WTC11 (cell line): ENCODE measurements around the gene LEF1. TPM values are rescaled to one million over a fixed set of nuclear protein-coding genes. Genes with fewer than 3 reads are reported as not detected.

Experiments
- ATAC-seq: fragments of 200-7000 bp; cut with Tn5 transposase; 2 replicates; pipeline ENCODE4 v1.10.0; 2021; ENCODE audit warnings: mild to moderate bottlenecking, moderate library complexity
- CTCF ChIA-PET: fragments of 300-600 bp; sonication (Branson Sonifier 250); formaldehyde crosslinking; loops from one replicate; lab custom pipeline; 2021; ENCODE audit warnings: antibody characterized with exemption; lab: Charles Lee
- POLR2A ChIA-PET: fragments of 350-600 bp; sonication (Branson Sonifier 250); formaldehyde crosslinking; loops from one replicate; lab custom pipeline; 2021; ENCODE audit warnings: antibody characterized with exemption; lab: Charles Lee
- DNase-seq: peaks from one replicate; pipeline ENCODE4 v3.0.0; 2021; ENCODE audit warnings: low spot score
- H3K27ac Mint-ChIP-seq: 2 replicates; pipeline ENCODE4 v1.8.0; 2021; ENCODE audit warnings: mixed read lengths
- H3K27me3 Mint-ChIP-seq: 2 replicates; pipeline ENCODE4 v1.8.0; 2021; ENCODE audit warnings: low read depth, mild to moderate bottlenecking, moderate library complexity, mixed read lengths
- H3K36me3 Mint-ChIP-seq: 2 replicates; pipeline ENCODE4 v1.8.0; 2021; ENCODE audit warnings: mixed read lengths
- H3K4me1 Mint-ChIP-seq: 2 replicates; pipeline ENCODE4 v1.8.0; 2022; ENCODE audit warnings: mixed read lengths
- H3K4me3 Mint-ChIP-seq: 2 replicates; pipeline ENCODE4 v1.8.0; 2021; ENCODE audit warnings: mild to moderate bottlenecking, moderate library complexity, mixed read lengths
- H3K9me3 Mint-ChIP-seq: 2 replicates; pipeline ENCODE4 v1.8.0; 2021; ENCODE audit warnings: mixed read lengths
- AR ChIP-seq: fragments of 250-450 bp; sonication (Bioruptor Pico); IDR thresholded peaks from 2 replicates; pipeline ENCODE4 v1.9.0; 2021; ENCODE audit warnings: mild to moderate bottlenecking
- ATF2 ChIP-seq: sonication (generic); formaldehyde crosslinking; IDR thresholded peaks from 2 replicates; pipeline ENCODE4 v1.8.1; 2022; ENCODE audit warnings: low read depth, missing genetic modification reagents, borderline replicate concordance
- ATF6 ChIP-seq: sonication (generic); formaldehyde crosslinking; IDR thresholded peaks from 2 replicates; pipeline ENCODE4 v1.8.1; 2023; ENCODE audit warnings: mild to moderate bottlenecking, missing genetic modification reagents
- CREB1 ChIP-seq: sonication (generic); formaldehyde crosslinking; IDR thresholded peaks from 2 replicates; pipeline ENCODE4 v1.8.0; 2023; ENCODE audit warnings: mild to moderate bottlenecking, missing genetic modification reagents
- CTCF ChIP-seq: fragments of 200-600 bp; IDR thresholded peaks from 2 replicates; pipeline ENCODE4 v1.8.0; 2022; ENCODE audit warnings: antibody characterized with exemption
- E2F4 ChIP-seq: sonication (generic); formaldehyde crosslinking; IDR thresholded peaks from 2 replicates; pipeline ENCODE4 v1.8.1; 2022; ENCODE audit warnings: low read depth, mild to moderate bottlenecking, moderate library complexity, missing genetic modification reagents, borderline replicate concordance
- ERG ChIP-seq: fragments of 250-450 bp; sonication (Bioruptor Pico); IDR thresholded peaks from 2 replicates; pipeline ENCODE4 v1.8.0; 2021; ENCODE audit warnings: mild to moderate bottlenecking
- FOXK1 ChIP-seq: sonication (generic); formaldehyde crosslinking; IDR thresholded peaks from 2 replicates; pipeline ENCODE4 v1.8.0; 2022; ENCODE audit warnings: mild to moderate bottlenecking, moderate library complexity, missing genetic modification reagents
- IRF2 ChIP-seq: sonication (generic); formaldehyde crosslinking; IDR thresholded peaks from 2 replicates; pipeline ENCODE4 v1.8.0; 2022; ENCODE audit warnings: low read depth, missing genetic modification reagents, borderline replicate concordance
- MLX ChIP-seq: sonication (generic); formaldehyde crosslinking; IDR thresholded peaks from 2 replicates; pipeline ENCODE4 v1.8.1; 2023; ENCODE audit warnings: mild to moderate bottlenecking, missing genetic modification reagents, moderate library complexity
- MYBL2 ChIP-seq: sonication (generic); formaldehyde crosslinking; IDR thresholded peaks from 2 replicates; pipeline ENCODE4 v1.8.1; 2023; ENCODE audit warnings: mild to moderate bottlenecking, moderate library complexity, missing genetic modification reagents
- ZMAT4 ChIP-seq: fragments of 250-450 bp; sonication (Bioruptor Pico); IDR thresholded peaks from 2 replicates; pipeline ENCODE4 v1.9.0; 2021; ENCODE audit warnings: mild to moderate bottlenecking
- ZNF121 ChIP-seq: sonication (generic); formaldehyde crosslinking; IDR thresholded peaks from 2 replicates; pipeline ENCODE4 v1.8.0; 2023; ENCODE audit warnings: missing genetic modification reagents
- ZNF219 ChIP-seq: sonication (generic); formaldehyde crosslinking; IDR thresholded peaks from 2 replicates; pipeline ENCODE4 v1.8.0; 2023; ENCODE audit warnings: missing genetic modification reagents, mild to moderate bottlenecking, borderline replicate concordance
- ZNF416 ChIP-seq: fragments of 250-450 bp; sonication (Bioruptor Pico); IDR thresholded peaks from 2 replicates; pipeline ENCODE4 v1.9.0; 2021; ENCODE audit warnings: mild to moderate bottlenecking, inconsistent platforms
- ZSCAN18 ChIP-seq: fragments of 250-450 bp; sonication (Bioruptor Pico); IDR thresholded peaks from 2 replicates; pipeline ENCODE4 v2.1.2; 2022; ENCODE audit warnings: mild to moderate bottlenecking, moderate library complexity
- total RNA-seq: library from RNA; stranded (reverse); gene quantifications from 3 replicates; pipeline ENCODE4 v1.2.3, GENCODE V29; 2021

Gene LEF1
- total RNA-seq, 1 experiment from 2014 or later, result 1.3 TPM

- no peak overlapping the region for H3K4me3 Mint-ChIP-seq
- POLR2A ChIA-PET, result no interaction called here
- peaks cover 54% of the 10 kb centered on the region for H3K36me3 Mint-ChIP-seq
- no peaks in the 10 kb centered on the region for H3K27me3 Mint-ChIP-seq
- TF ChIP-seq IRF2 (CRISPR knock-in tag) (no peak), FOXK1 (CRISPR knock-in tag) (no peak), CREB1 (CRISPR knock-in tag) (no peak), ZNF219 (CRISPR knock-in tag) (no peak), ZNF416 (CRISPR knock-in tag) (no peak), ERG (CRISPR knock-in tag) (no peak), ZSCAN18 (CRISPR knock-in tag) (no peak), MYBL2 (CRISPR knock-in tag) (no peak), ZNF121 (CRISPR knock-in tag) (no peak), ATF2 (CRISPR knock-in tag) (no peak), ZMAT4 (no peak), ATF6 (CRISPR knock-in tag) (no peak), MLX (no peak), E2F4 (no peak)
- TF ChIP-seq, all 79 proteins: peak for 0
- no peak for ATAC-seq
- Mint-ChIP-seq H3K4me1 (peaks cover 9% of the 10 kb centered on the region), H3K9me3 (no peaks in the 10 kb centered on the region), H3K27ac (no peak overlapping the region)
- CTCF ChIA-PET, result interaction anchor here (0.6 to 1.9 kb wide), 27 partner anchors 10 to 631 kb away, joined by 3 to 13 read pairs (median 3); partner anchors contain the start of gene OSTC
- no peak for DNase-seq
Observed at GRCh38 chr4:108018884-108019187, 149.9 kb downstream of the LEF1 start.

GRCh38 chr4:108018040-108018883 lies 150.5 kb downstream of the LEF1 start:
- peaks cover 9% of the 10 kb centered on the region for H3K4me1 Mint-ChIP-seq
- peak; percentile 91 for ATAC-seq
- peak; percentile 84 for DNase-seq
- CTCF ChIA-PET, result interaction anchor here (0.6 to 1.9 kb wide), 27 partner anchors 9 to 632 kb away, joined by 3 to 13 read pairs (median 3); partner anchors contain the start of gene OSTC
- H3K9me3 Mint-ChIP-seq, result no peaks in the 10 kb centered on the region
- no peak overlapping the region for H3K27ac Mint-ChIP-seq
- TF ChIP-seq CTCF, result peak; percentile 81
- no peak for TF ChIP-seq AR (CRISPR knock-in tag)
- H3K4me3 Mint-ChIP-seq, result no peak overlapping the region
- H3K27me3 Mint-ChIP-seq, result no peaks in the 10 kb centered on the region
- POLR2A ChIA-PET, result no interaction called here
- peaks cover 50% of the 10 kb centered on the region for H3K36me3 Mint-ChIP-seq
